Sigmoid colon (tissue), 7 donors: ENCODE measurements around the gene RELN. TPM values are rescaled to one million over a fixed set of nuclear protein-coding genes. Genes with fewer than 3 reads are reported as not detected.
A peak's percentile ranks its signal among the peaks of the same experiment; 100 is the strongest.

Source experiments
- DNase-seq: peaks from one replicate; pipeline ENCODE4 v3.0.0-alpha.2; 2019
- H3K27ac ChIP-seq, 4 donors: fragments of 200-600 bp; sonication (generic); one replicate each; pipeline ENCODE4 v1.5.1; 2016 to 2019; ENCODE audit warnings: mild to moderate bottlenecking in 1 of 4
- H3K27me3 ChIP-seq, 3 donors: fragments of 200-600 bp; sonication (generic); one replicate each; pipeline ENCODE4 v1.5.1; 2019; ENCODE audit warnings: mild to moderate bottlenecking in 1 of 3
- H3K36me3 ChIP-seq, 4 donors: fragments of 200-600 bp; sonication (generic); one replicate each; pipeline ENCODE4 v1.5.1; 2016 to 2019
- H3K4me1 ChIP-seq, 4 donors: fragments of 200-600 bp; sonication (generic); one replicate each; pipeline ENCODE4 v1.5.1; 2017 to 2019
- H3K4me3 ChIP-seq, 4 donors: fragments of 200-600 bp; sonication (generic); one replicate each; pipeline ENCODE4 v1.5.1; 2017 to 2019; ENCODE audit warnings: mild to moderate bottlenecking in 2 of 4, moderate library complexity in 1 of 4
- H3K9me3 ChIP-seq, 4 donors: fragments of 200-600 bp in 3 of 4; sonication (generic) in 3 of 4; one replicate each; pipeline versions ENCODE4 v1.5.1 to v1.6.1; 2013 to 2019
- EP300 ChIP-seq, 4 donors: sonication (generic); formaldehyde crosslinking; IDR thresholded peaks; one replicate each; pipeline ENCODE4 v1.6.1; 2017; ENCODE audit warnings: antibody characterized with exemption in 4 of 4
- POLR2A ChIP-seq, 2 donors: fragments of 450-650 bp; IDR thresholded peaks; one replicate each; pipeline ENCODE4 v1.6.1; 2016; ENCODE audit warnings: antibody characterized with exemption in 2 of 2, mild to moderate bottlenecking in 2 of 2, moderate library complexity in 2 of 2
- POLR2AphosphoS5 ChIP-seq, 4 donors: sonication (generic); formaldehyde crosslinking; IDR thresholded peaks; one replicate each; pipeline ENCODE4 v1.6.1; 2017; ENCODE audit warnings: antibody characterized with exemption in 4 of 4
- WGBS, 2 donors: extraction: QIAGEN DNeasy Blood & Tissue Kit; methylation state at CpG; one replicate each; pipeline ENCODE4 v1.1.7; 2013; 5-methylcytosine and 5-hydroxymethylcytosine counted together
- intact Hi-C: fragments of 100-400 bp; cut with DNase I; formaldehyde crosslinking; loops from one replicate; pipeline ENCODE4 v1.15.1; 2023
- polyA plus RNA-seq, 3 donors: library from polyadenylated mRNA; stranded (reverse); fragments of 200-250 nt; gene quantifications; one replicate each; pipeline ENCODE4 v1.2.3, GENCODE V29; 2013
- total RNA-seq, 4 donors: library from RNA; depleted of rRNA; stranded (reverse); fragments of >200 nt; gene quantifications; one replicate each; pipeline ENCODE4 v1.1.0, GENCODE V29; 2016
- TF ChIP-seq, protein P1 (sequence below), 4 experiments: fragments of 450-650 bp in 3 of 4; fragments of 200-600 bp in 1 of 4; IDR thresholded peaks; one replicate each; pipeline ENCODE4 v1.5.1; 2016 to 2019; ENCODE audit warnings: antibody characterized with exemption in 4 of 4, mild to moderate bottlenecking in 3 of 4, moderate library complexity in 2 of 4
- donor health status: healthy with polysubstance abuse.
- donor health status: Bipolar disorder and iron deficiency.
- donor health status: healthy.

RELN gene
- total and polyA plus RNA-seq, 7 donors: under 0.01 to 9.2 (median 4.3) TPM; not detected in 1

DNA sequence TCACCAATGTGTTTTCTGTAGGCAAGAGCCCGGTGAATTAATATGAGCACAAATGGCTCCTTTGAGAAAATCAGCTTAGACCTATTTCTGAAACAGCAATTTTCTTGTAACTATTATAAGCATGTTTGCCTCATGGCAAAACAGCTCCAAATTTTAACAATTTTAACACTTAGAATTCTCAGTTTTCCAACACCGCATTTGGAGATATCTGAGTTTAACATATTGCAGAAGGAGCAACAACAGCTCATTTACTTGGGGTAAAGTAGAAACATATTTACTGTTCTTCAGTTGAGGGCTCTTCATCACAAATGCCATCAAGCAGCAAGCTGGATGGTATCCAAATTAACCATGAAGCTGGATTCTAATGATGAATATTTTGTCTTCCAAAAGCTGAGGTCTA is 409.4 kb downstream of the RELN start:
- intact Hi-C loops: no loop called here
- no peaks in the 10 kb centered on the region for H3K27me3 ChIP-seq
- H3K4me1 ChIP-seq: no peaks in the 10 kb centered on the region
- no peaks in the 10 kb centered on the region for H3K9me3 ChIP-seq
- H3K27ac ChIP-seq: no peak overlapping the region
- WGBS, 2 donors: 93 to 97% methylated on average over 2 of the region's 2 CpGs
- H3K36me3 ChIP-seq: no peaks in the 10 kb centered on the region
- TF ChIP-seq, protein P1, sequence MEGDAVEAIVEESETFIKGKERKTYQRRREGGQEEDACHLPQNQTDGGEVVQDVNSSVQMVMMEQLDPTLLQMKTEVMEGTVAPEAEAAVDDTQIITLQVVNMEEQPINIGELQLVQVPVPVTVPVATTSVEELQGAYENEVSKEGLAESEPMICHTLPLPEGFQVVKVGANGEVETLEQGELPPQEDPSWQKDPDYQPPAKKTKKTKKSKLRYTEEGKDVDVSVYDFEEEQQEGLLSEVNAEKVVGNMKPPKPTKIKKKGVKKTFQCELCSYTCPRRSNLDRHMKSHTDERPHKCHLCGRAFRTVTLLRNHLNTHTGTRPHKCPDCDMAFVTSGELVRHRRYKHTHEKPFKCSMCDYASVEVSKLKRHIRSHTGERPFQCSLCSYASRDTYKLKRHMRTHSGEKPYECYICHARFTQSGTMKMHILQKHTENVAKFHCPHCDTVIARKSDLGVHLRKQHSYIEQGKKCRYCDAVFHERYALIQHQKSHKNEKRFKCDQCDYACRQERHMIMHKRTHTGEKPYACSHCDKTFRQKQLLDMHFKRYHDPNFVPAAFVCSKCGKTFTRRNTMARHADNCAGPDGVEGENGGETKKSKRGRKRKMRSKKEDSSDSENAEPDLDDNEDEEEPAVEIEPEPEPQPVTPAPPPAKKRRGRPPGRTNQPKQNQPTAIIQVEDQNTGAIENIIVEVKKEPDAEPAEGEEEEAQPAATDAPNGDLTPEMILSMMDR (IDR thresholded peaks at IDR 0.05): no peak
- TF ChIP-seq POLR2A (IDR thresholded peaks at IDR 0.05): no peak
- DNase-seq: no peak
- no peak overlapping the region for H3K4me3 ChIP-seq

DNA sequence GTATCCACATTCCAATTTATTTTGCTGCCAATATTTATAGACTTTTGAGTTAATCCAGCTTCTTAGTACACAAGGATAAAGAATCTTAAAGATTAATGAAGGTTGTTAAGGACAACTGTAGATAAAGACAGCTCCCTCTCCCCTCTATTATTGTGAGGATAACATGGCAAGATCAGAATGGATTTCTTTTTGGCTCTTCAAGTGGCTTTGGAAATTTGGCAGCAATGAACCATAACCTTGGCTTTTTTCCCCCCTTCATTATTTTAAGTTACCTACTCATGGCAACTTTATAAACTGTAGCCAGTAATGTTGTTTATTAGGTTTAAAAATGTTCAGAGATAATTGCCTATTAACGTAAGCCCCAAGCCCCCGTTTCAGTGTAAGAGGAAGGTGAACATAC is 412.4 kb downstream of the RELN start:
- Histone ChIP-seq H3K36me3 (no peaks in the 10 kb centered on the region), H3K4me1 (no peaks in the 10 kb centered on the region), H3K4me3 (no peak overlapping the region), H3K27ac (no peak overlapping the region), H3K9me3 (no peaks in the 10 kb centered on the region), H3K27me3 (no peaks in the 10 kb centered on the region)
- WGBS, 2 donors: 85 to 93% methylated on average over 2 of the region's 2 CpGs
- TF ChIP-seq, protein P1 (IDR thresholded peaks at IDR 0.05): no peak
- TF ChIP-seq POLR2AphosphoS5 (IDR thresholded peaks at IDR 0.05) (no peak), POLR2A (IDR thresholded peaks at IDR 0.05) (no peak), EP300 (IDR thresholded peaks at IDR 0.05) (no peak)
- intact Hi-C loops: no loop called here
- no peak for DNase-seq

DNA sequence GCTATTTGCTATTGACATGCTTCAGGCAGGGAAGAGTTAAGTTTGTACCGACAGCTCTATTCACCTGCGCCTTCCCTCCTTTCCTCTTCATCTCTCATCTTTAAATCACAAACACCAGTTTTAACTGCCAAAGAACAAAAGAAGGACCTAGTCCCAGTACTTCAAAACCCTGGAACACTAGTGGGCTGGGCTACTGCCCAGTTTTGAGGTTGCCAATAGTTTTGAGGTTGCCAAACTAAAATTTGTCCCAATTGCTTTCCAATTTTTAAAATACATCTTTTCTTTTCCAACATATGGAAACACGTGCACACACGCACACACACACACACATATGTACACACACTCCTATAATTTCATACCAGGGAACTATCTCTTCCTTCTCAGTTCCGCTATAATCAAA is 412.8 kb downstream of the RELN start:
- intact Hi-C loops: no loop called here
- WGBS, 2 donors: 75 to 76% methylated on average over 5 of the region's 5 CpGs

DNA sequence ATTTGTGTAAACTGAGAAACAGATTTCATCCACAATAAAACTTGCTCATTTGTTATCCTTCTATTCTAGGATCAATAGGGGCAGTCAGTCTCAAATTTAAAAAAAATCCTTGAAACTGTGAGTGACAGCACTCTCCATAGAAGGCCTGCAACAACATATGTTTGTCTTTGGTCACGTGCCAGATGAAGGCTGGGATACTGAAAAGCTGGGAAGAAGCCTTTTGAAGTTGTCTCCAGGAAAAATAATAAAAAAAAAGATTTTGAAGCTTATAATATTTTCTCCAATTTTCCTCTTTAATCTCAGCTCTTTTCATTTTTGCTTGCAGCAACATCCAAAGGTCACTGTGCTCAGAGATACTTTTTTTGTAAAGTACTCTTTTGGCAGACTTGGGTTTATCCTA is 414.9 kb downstream of the RELN start:
- no peaks in the 10 kb centered on the region for H3K27me3 ChIP-seq
- intact Hi-C loops: loop anchor here (5.0 kb wide), 1 partner anchor 583 kb away; no protein-coding TSS in a partner anchor
- DNase-seq: no peak
- 69 to 76% methylated on average over 1 of the region's 1 CpG for WGBS, 2 donors
- no peaks in the 10 kb centered on the region for H3K9me3 ChIP-seq
- H3K4me1 ChIP-seq: peaks cover 0 to 3% (median 0%) of the 10 kb centered on the region in 4 donors
- no peaks in the 10 kb centered on the region for H3K36me3 ChIP-seq
- H3K4me3 ChIP-seq: no peak overlapping the region
- TF ChIP-seq EP300 (IDR thresholded peaks at IDR 0.05): no peak
- no peak for TF ChIP-seq POLR2AphosphoS5 (IDR thresholded peaks at IDR 0.05)
- no peak for TF ChIP-seq POLR2A (IDR thresholded peaks at IDR 0.05)
- TF ChIP-seq, protein P1 (IDR thresholded peaks at IDR 0.05): no peak
- H3K27ac ChIP-seq: no peak overlapping the region

More for the DNA sequence above, 412.8 kb downstream of the RELN start:
- DNase-seq: no peak
- H3K4me3 ChIP-seq: no peak overlapping the region
- H3K4me1 ChIP-seq: no peaks in the 10 kb centered on the region
- TF ChIP-seq POLR2A (IDR thresholded peaks at IDR 0.05): no peak
- TF ChIP-seq, protein P1 (IDR thresholded peaks at IDR 0.05): no peak
- TF ChIP-seq POLR2AphosphoS5 (IDR thresholded peaks at IDR 0.05): no peak
- no peak for TF ChIP-seq EP300 (IDR thresholded peaks at IDR 0.05)
- no peaks in the 10 kb centered on the region for H3K9me3 ChIP-seq
- no peaks in the 10 kb centered on the region for H3K27me3 ChIP-seq
- no peak overlapping the region for H3K27ac ChIP-seq
- H3K36me3 ChIP-seq: no peaks in the 10 kb centered on the region

DNA sequence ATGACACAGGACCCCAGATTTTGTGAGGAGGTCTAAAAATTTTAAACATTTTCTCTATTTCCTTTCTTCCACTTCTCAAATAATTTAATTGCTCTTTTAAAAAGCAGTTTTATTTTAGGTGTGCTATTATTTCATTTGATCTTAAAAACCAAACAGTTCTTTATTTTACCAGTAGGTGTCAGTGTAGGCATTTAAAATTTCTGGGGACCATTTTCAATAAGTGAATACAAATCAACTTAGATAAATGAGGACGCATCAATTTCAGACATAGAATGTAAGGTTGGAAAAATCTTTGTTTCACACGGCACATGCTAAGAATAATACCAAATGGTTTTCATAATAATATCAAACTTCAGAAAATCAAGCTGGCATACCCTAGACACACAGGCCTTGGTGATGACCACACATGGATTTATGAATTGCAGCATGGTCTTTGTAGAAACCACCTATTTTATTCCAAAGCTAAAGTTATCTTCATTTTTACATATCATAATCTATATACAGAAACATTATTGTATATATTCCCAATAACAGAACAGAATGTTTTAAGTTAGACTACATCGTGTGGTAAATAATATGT is 415.9 kb downstream of the RELN start:
- Histone ChIP-seq H3K36me3 (no peaks in the 10 kb centered on the region), H3K4me3 (no peak overlapping the region), H3K9me3 (no peaks in the 10 kb centered on the region), H3K4me1 (peaks cover 0 to 5% (median 0%) of the 10 kb centered on the region in 4 donors), H3K27me3 (no peaks in the 10 kb centered on the region), H3K27ac (no peak overlapping the region)
- intact Hi-C loops: loop anchor here (5.0 kb wide), 1 partner anchor 584 kb away; no protein-coding TSS in a partner anchor
- TF ChIP-seq, protein P1 (IDR thresholded peaks at IDR 0.05): peak in 3 of 4 experiments; percentile 15 to 55 (median 20)
- no peak for TF ChIP-seq POLR2AphosphoS5 (IDR thresholded peaks at IDR 0.05)
- DNase-seq: no peak
- 38 to 54% methylated on average over 3 of the region's 3 CpGs for WGBS, 2 donors
